Ishikawa (cell line): ENCODE results near the gene GNA14.

Experiments
- CEBPB ChIP-seq: IDR thresholded peaks from 2 replicates; pipeline ENCODE4 v1.6.1; 2012
- CREB1 ChIP-seq: IDR thresholded peaks from 2 replicates; pipeline ENCODE4 v1.6.1; 2012; ENCODE audit warnings: low read depth
- EGR1 ChIP-seq: IDR thresholded peaks from 2 replicates; pipeline ENCODE4 v1.6.1; 2012
- EP300 ChIP-seq: IDR thresholded peaks from 2 replicates; pipeline ENCODE4 v1.6.1; 2012; ENCODE audit warnings: borderline replicate concordance
- FOXM1 ChIP-seq: IDR thresholded peaks from 2 replicates; pipeline ENCODE4 v1.6.1; 2012; ENCODE audit warnings: low read depth, borderline replicate concordance
- MAX ChIP-seq: IDR thresholded peaks from 2 replicates; pipeline ENCODE4 v1.6.1; 2012
- NFIC ChIP-seq: IDR thresholded peaks from 2 replicates; pipeline ENCODE4 v1.6.1; 2012
- RAD21 ChIP-seq: IDR thresholded peaks from 2 replicates; pipeline ENCODE4 v1.6.1; 2012; ENCODE audit warnings: low read depth
- REST ChIP-seq: IDR thresholded peaks from 2 replicates; pipeline ENCODE4 v1.6.1; 2012; ENCODE audit warnings: low read depth, mild to moderate bottlenecking
- TAF1 ChIP-seq: IDR thresholded peaks from 2 replicates; pipeline ENCODE4 v1.6.1; 2012; ENCODE audit warnings: low read depth, mild to moderate bottlenecking
- TCF12 ChIP-seq: IDR thresholded peaks from 2 replicates; pipeline ENCODE4 v1.6.1; 2012; ENCODE audit warnings: low read depth
- TEAD4 ChIP-seq: IDR thresholded peaks from 2 replicates; pipeline ENCODE4 v1.6.1; 2012
- USF1 ChIP-seq: IDR thresholded peaks from 2 replicates; pipeline ENCODE4 v1.6.1; 2012
- YY1 ChIP-seq: IDR thresholded peaks from 2 replicates; pipeline ENCODE4 v1.6.1; 2012; ENCODE audit warnings: low read depth
- ZBTB7A ChIP-seq: IDR thresholded peaks from 2 replicates; pipeline ENCODE4 v1.6.1; 2012; ENCODE audit warnings: low read depth

The GNA14 gene

DNA sequence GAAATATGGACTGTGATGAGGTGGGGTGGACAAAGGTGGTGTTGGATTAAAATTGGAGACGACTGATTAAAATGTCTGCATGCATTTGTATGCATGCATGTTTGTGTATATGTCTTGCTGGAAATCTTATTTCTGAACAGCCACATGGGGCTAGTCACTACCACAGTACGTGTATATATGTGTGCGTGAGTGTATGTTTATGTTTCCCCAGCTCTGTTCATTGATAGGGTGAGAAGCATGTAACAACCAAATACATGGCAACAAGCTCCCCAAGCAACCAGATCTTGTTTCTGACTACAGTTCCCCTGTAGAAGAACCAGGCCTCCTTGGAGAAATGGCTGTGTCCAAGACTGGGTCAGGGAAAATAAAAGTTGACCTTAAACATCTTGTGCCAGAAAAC lies 139.7 kb downstream of the GNA14 start:
- no peak for TF ChIP-seq MAX
- no peak for TF ChIP-seq NFIC
- TF ChIP-seq TEAD4: no peak
- no peak for TF ChIP-seq EGR1
- no peak for TF ChIP-seq USF1
- no peak for TF ChIP-seq CEBPB
- TF ChIP-seq CREB1: no peak
- TF ChIP-seq EP300: no peak
- TF ChIP-seq RAD21: no peak
- no peak for TF ChIP-seq FOXM1
- TF ChIP-seq ZBTB7A: no peak

GRCh38 chr9:77507212-77507961 lies 140.7 kb downstream of the GNA14 start:
- TF ChIP-seq RAD21 (no peak), TEAD4 (no peak), REST (no peak), CEBPB (no peak), EGR1 (no peak), MAX (no peak), EP300 (no peak), CREB1 (no peak), TCF12 (no peak), TAF1 (no peak), YY1 (no peak), FOXM1 (no peak), USF1 (no peak), ZBTB7A (no peak), NFIC (no peak)

GRCh38 chr9:77505232-77505631 lies 142.9 kb downstream of the GNA14 start:
- TF ChIP-seq ZBTB7A (no peak), EP300 (no peak), NFIC (no peak), CREB1 (no peak), EGR1 (no peak), MAX (no peak), TAF1 (no peak), FOXM1 (no peak), TCF12 (no peak), REST (no peak), CEBPB (no peak), TEAD4 (no peak)

DNA sequence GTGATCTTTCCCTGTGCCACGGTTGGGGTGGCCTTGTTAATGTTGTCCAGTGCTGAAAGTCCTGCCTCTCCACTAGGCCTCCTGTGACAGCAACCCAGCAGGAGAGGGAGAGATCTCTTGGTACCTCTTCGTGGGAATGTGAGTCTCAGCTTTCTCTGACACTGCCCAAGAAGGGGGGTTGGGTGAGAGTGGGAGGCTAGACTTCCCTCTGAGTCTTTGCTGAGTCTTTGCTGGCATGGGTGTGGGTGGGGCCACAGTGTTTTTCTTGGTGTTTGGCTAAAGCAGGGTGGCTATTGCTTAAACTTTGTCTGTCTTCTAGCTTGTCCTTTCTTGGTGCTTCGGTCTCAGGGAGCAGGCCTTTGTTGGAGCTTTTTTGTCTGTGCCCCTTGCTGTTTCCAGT lies 145.6 kb downstream of the GNA14 start:
- TF ChIP-seq TAF1 (no peak), CREB1 (no peak), FOXM1 (no peak), CEBPB (no peak), ZBTB7A (no peak), RAD21 (no peak), REST (no peak), NFIC (no peak), YY1 (no peak), TCF12 (no peak), USF1 (no peak), EP300 (no peak), TEAD4 (no peak), MAX (no peak), EGR1 (no peak)
